C4-2B (cell line): ENCODE results near the gene C1QTNF1.

Experiments
- CTCF ChIP-seq: fragments of 450-650 bp; conservative IDR thresholded peaks from 2 replicates; pipeline ENCODE4 v1.5.1; 2017; ENCODE audit warnings: mild to moderate bottlenecking
- ZFX ChIP-seq: fragments of 450-650 bp; IDR thresholded peaks from 2 replicates; pipeline ENCODE4 v1.6.1; 2017

DNA sequence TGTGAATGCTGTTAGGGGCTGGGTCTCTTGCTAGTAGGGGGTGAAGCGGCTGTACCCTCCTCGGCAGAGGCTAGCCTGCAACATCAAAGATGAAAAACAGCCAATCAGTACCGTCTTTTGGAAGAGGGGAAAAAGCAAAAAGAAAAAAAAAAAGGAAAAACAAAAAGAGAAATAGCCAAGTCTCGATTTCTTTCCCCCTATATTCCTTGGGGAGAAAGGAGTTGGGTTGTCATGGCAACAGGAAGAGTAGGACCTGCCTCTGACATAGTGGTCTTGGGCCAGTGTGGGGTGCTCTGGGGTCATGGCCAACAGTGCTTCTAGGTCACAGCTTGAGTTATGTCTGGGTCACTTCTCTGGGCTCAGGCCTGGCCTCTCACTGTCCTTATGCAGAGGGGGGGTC lies 68.6 kb downstream of the C1QTNF1 start:
- no peak for TF ChIP-seq CTCF
- TF ChIP-seq ZFX: no peak
